ENCODE results near the gene AWAT2.

Gene AWAT2, protein sequence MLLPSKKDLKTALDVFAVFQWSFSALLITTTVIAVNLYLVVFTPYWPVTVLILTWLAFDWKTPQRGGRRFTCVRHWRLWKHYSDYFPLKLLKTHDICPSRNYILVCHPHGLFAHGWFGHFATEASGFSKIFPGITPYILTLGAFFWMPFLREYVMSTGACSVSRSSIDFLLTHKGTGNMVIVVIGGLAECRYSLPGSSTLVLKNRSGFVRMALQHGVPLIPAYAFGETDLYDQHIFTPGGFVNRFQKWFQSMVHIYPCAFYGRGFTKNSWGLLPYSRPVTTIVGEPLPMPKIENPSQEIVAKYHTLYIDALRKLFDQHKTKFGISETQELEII

DNA sequence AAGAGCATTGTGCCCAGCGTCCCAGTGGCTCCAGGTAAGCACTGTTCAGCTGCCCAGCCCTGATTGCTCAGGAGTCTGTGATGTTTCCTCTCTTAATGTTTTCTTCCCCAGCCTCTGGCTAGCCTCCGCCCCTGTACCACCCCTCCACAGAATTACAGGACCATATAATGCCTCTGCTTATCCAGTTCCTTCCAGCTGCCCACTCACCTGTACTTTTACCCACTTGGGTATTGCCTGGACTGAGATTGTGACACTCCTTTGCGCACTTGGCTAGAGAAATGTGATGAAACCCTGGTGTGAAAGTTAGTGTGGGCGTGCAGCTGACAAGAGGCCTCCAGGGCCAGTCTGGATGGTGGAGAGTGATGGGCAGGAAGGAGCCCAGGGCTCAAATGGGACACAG is at the start of gene AWAT2:
Gene AWAT2 (minus strand): TSS at position 14 of the 400 bp plus-strand sequence. CDS start 6 bp downstream, at position 8.
- no peak for DNase-seq

DNA sequence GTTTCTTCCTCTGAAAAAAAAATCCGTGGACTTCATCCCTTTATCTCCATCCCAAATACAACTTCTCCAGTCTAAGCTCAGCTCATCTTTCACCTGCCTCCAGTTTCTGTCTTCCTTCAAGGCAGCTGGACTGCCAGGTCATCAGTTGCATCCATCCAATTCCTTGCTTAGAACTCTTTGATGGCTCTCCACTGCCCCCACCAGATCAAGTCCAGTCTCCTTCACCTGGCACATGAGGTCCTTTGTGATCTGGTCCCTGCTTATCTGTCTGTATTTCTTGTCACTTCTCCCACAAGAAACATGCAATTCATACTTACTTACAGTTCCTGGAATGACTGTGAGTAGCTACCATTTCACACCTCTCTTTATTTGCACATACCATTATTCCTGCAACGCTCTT is 46.3 kb upstream of the AWAT2 start:
- DNase-seq, result no peak

DNA sequence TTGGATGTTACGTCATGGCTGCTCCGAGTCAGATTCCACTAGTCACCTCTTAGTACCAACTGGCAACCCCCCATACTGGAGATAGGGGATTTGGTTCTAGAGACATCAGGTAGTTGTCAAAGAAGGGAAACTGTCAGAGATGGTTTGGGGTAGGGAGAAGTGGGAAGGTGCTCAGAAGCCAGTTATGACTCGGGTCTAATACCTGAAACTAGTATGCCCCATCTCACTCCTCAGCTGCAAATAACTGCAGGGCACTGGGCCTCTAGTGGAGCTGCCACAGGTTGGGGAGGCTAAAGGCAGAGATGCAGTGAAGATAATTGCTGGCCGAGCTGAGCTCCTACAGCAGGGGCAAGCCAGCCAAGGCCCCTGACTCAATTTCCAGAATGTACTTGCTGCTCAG is 42.5 kb upstream of the AWAT2 start:
- no peak for DNase-seq

DNA sequence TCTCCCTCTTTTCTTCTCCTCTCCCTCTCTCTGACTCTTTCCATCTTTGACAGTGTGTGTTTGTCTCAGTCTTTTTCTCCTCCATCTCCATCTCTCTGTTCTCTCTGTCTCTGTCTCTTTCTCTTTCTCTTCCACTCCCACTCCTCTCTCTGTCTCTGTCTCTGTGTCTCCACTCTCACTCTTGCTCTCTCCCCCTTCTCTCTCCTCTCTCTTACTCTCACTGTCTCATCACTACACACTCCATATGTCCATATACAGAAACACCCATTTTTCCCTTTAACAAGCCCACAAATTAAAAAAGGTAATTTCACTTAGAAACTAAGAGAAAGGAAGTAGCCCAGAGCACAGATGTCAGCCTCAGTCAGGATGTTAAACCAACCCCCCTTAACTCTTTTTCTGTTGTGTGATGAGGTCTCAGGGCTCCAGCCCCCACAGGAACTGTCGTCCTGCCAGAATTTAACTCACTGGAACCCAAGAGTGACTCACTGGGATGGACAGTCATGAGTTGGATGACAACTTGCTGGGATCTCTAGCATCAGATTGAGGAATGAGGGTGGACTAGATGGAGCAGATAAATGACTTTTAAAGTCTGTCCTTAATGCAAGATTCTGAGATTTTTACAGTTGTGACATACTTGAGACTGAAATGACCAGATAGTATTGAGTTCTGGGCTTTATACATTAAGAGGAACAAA is 40.0 kb upstream of the AWAT2 start:
- no peak for DNase-seq

DNA sequence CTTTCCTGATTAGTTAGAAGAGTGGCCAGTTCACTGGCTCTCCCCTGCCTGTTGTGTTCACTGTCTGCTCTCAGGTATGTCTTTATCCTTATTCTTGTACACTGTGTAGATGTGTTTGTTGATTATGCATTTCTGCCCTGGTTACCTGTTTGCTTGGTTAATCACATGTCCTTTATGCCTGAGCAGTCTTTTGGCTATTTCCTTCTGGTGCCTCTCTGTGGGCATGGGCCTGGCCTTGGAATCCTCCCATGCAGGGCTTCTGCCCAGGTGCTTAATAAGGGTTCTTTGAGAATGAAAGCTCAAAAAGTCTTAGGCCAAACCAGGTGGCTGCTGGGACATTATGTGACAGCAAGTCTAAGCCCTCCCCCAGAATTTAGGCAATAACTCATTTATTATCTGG is 39.0 kb upstream of the AWAT2 start:
- no peak for DNase-seq

DNA sequence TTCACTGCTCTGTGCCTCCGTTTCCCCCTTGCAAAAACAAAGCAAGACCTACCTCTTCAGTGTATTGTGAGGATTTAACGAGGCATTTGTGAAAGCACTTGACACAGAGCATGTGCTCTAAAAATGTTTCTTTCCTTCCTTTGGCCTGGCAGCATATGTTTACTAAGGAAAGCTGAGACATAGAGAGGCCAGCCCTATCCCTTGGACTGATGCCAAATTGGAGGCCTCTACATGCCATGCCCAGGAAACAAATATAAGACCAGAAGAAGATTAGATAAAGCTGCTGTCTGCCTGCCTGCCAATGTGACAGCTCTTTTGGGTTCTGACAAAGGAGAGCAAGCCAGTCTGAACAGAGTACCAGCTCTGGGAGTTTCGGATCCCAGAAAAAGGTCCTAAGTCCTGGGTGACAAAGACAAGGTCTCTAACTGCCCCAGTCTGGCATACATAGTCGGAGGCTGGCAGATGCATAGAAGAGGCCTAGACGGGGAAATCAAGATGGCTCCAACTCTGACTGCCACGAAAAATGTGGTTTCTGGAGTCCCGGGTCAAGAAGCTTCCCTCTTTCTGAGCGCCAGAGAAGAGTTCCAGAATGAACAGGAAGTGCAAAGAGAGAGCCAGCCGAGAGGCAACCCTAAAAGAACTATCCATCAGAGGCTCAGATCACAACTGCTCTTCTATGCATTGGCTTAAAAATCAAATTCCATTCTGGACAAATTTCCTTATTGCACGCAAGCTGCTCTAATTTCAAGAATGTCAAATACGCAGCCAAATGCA is 38.3 kb upstream of the AWAT2 start:
- no peak for DNase-seq

DNA sequence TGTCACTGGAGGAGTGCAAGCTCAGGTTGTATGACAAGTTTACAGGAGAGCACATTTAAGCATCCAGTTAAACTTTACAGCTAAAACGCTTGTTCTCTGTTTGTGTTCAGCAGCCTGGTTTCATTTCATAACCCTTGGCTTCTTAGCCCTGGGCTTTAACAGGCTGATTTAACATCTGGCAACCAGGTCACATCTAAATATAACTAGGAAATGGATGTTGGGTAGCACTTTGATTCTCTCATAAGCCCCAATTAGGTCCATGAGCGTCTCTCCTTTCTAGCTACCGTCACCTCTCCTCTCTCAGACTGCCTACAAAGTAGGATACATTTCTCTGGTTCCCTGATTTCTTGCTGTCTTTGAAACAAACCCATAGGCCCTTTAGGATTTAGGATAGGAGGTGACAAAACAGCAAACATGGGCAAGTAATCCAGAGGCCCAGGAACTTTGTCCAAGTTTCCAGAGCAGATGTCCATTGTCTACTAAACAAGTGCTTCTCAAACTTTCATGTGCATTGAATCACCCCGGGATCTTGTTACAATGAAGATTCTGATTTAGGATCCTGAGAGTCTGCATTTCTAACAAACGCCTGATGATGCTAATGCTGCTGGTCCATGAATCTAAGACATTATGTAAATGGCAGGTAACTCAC is 35.0 kb upstream of the AWAT2 start:
- DNase-seq, result no peak

DNA sequence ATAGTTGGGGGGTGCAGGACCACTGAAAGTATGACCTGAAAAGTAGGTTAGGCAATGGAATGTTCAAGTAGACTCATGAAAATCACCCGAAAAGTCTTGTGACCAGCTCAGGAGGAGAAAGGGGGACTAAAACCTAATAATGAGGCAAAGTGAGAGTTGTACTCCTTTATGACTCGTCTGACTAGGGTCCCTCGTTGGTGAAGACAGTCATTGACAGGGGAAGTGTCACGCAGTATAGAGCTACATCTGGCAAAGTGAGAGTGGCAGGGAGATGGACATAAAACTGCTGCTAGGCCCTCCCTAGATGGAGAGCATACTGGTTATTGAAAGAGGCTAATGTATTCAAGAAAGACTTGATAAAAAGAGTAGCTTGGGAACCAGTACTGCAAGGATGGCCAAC is 33.0 kb upstream of the AWAT2 start:
- no peak for DNase-seq

DNA sequence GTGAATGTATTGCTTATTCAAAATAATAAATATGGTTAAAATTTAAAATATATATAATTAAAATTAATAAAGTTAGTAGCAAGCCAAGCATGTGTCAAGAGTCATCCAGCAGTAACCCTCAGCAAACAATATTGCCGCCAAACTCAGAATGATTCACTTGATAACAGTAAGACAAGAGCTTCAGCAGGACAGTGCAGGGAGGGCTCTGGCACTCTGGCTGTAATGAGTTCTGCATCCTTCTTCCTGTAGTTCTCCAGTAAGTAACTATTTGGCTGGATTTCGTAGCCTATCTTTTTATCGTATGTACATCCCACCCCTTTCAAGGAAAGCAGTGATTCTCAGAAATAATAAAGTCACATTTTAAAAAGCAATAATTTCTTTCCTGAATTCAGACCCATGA is 30.1 kb upstream of the AWAT2 start:
- no peak for DNase-seq

DNA sequence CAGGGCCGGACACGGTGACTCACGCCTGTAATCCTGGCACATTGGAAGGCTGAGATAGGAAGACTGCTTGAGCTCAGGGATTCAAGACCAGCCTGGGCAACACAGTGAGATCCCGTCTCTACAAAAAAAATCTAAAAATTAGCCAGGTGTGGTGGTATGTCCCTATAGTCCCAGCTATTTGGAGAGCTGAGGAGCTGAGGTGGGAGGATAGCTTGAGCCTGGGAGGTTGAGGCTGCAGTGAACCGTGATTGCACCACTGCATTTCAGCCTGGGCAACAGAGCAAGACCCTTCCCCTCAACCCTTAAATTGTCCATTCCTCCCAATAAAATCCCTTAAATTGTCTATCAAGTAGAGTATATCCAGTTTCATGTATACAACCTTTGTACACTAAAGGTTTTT is 29.6 kb upstream of the AWAT2 start:
- no peak for DNase-seq

DNA sequence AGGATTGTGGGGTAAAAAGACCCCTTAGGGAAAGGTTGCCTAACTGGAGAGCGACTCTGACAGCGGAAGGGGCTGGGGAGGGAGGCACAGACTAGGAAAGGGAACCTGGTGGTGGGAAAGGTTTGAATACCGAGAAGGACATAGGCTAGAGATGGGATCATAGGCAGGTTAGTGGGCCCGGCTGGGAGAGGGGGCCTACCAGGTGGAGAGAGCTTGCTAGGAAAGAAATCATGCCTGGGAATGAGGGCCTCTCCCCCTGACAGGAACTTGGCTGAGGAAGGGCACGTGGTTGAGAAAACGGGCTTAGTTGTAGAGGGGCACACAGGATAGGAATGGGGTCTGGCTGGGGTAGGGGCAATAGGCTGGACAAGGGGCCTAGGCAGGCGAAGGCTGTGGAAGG is 16.9 kb upstream of the AWAT2 start:
- no peak for DNase-seq

DNA sequence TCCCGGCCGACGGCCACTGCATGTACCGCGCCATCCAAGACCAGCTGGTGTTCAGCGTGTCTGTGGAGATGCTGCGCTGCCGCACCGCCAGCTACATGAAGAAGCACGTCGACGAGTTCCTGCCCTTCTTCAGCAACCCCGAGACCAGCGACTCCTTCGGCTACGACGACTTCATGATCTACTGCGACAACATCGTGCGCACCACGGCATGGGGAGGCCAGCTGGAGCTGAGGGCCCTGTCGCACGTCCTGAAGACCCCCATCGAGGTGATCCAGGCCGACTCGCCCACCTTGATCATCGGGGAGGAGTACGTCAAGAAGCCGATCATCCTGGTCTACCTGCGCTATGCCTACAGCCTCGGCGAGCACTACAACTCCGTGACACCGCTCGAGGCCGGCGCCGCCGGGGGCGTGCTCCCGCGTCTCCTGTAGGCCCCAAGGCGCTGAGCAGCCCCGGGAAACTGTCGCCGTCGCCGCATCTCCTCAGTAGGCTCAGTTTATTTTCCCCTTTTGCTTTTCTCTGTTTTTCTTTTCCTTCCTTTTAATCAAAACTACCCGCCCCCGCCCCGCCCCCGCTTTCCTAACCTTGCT is 13.3 kb upstream of the AWAT2 start:
- DNase-seq, result no peak

DNA sequence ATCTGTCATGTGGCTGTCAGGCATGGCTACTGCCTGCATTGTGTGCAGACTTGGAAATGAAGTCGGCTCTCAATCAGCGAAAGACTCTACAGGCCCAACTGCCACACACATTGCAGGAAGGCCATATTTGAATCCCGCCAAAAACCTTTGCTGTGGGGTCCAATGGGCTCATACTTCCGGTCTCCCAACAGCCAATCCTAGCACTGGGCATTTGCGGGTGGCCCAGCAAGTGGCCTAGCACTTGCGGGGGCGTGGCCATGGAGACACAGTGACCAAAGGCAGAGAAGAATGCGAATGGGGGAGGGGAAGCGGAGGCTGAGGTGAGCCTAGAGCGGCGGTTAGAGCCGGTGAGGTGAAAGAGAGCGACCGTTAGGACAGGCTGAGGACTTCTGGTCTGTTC is 12.3 kb upstream of the AWAT2 start, which contains the start of gene OTUD6A:
Gene OTUD6A (plus strand): TSS at position 382 of the 400 bp plus-strand sequence. CDS start 68 bp downstream, outside the sequence.
- DNase-seq, result no peak

DNA sequence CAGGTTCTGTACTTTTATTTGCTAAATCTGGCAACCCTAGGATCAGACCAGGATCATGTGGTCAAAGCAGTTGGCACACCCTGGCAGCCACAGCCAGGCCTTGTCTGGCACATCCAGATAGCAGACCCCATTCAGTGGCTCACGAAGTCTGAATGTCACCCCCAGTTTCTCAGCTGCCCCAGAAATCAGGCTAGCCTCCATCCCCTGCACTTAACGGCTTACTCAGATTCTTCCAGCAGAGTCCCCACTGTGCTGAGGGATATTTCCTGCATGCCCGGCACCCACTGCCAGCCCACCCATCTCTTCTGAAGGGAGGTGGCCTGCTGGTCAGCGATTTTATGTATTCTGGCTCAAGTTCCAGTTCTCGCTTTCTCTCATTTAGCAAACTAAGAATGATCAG is 4.7 kb upstream of the AWAT2 start:
- no peak for DNase-seq

DNA sequence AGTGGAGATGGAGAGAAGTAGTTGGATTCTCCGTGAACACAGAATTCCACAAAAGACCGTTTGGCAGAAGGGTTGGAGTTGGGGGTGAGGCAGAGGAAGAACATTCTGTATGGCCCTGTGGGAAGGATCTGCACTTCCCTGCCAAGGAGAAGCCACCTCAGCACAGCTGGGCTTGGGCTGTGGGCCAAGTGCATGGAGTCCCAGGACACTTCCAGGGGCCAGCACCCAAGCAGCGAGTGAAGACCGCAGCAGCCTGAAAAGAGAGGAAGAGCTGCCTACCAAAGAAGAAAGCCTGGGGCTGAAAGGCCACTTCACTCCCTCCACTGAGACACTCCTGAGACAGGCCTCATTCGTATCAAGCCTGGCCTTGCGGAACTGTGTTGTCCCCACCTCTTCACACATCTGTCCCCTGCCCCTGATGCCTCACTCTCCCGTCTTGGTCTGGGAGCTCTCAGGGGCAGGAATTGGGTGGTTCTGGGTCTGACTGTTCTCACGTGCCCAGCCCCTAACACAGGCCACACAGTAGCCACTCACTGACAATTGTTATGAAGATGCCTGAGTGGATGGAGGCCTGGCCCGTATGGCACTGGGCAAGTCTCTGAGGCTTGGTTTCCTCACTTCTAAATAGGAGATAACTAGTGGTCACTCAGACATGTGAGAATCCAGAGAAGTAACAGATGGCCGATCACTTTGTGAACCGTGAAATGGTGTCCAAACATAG is 3.3 kb upstream of the AWAT2 start:
- no peak for DNase-seq

DNA sequence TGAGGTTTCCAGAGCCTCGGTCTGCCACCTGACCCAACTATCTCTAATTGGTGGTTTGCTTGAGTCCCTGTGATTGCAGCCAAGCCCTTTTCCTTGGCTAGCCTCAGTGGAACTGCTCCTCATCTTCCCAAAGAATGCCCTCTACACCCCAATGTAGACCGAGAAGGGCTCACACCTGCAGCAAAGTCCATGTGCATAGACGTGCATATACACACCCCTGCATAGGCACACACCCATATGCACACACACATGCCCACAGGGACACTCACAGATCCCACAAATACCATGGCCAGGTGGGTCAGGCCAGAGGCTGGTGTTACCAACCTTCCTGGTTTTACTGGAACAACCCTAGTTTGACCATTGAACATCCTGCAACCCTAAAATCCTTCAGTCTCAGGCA is 332 bp downstream of the AWAT2 start:
- DNase-seq, result no peak

DNA sequence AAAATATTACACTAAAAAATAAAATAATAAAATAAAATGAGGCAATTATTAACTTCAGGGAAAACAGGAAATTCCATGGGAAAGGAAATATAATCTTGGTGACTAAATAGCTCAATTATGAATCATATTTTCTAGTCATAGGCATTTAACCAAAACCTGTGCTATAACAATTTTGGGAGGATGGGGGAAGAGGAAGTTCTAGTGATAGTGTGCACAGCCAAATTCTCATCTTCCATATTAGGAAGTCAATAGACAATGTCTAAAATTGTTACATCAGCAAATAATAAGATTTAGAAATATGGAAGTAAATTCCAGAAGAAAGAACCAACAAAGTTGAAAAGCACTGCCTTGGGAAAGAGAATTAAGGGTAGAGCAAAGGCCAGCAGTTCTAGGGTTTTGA is 2.8 kb downstream of the AWAT2 start:
- no peak for DNase-seq

DNA sequence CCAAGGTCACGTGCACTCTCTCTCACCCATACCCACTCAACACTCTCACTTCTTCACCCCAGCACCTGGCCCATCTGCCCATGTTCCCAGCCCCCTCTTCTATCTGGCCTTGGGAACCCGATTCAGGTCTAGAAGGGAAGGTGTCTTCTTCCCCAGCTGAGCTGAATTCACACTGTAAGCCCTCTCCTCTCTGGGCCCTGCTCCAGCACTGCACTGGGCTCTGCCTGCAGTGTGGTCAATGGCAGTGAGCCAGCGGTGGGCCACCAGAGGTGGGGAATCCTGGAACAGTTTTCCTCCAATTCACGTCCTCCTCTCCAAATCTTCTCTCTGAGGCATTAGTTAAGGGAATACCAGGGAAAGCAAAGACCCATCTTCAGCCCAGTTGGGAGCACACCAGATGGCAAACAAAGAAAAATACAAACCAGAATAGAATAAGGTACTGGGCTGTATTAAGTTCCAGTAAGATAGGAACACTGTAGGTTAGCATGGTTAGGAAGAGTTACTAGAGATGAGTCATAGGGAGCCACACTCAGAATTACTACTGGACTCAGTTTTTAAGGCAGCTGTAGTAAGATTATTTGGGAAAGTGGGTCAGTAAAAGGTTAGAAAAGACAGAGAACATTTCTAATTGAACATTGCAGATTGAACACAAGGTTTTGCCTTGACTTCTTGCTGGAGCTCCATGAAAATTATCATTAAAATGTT is 5.0 kb downstream of the AWAT2 start:
- DNase-seq, result no peak

DNA sequence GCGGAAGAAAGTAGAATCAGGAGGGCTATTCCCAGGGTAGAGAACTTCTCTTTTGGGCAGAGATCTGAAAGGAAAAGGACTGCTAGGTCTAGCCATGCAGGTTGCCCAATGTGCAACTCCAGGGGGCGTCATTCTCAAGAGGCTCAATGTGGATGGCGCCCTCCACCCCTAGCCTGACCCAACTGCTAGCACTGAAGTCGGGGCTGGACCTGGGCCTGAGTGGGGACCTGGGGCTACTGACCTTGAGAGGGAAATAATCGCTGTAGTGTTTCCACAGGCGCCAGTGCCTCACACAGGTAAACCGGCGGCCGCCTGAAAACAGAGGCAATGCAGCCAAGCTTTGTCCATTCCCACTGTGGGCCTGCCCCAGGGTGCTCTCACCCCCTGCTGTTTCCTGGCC is 6.1 kb downstream of the AWAT2 start:
- no peak for DNase-seq

DNA sequence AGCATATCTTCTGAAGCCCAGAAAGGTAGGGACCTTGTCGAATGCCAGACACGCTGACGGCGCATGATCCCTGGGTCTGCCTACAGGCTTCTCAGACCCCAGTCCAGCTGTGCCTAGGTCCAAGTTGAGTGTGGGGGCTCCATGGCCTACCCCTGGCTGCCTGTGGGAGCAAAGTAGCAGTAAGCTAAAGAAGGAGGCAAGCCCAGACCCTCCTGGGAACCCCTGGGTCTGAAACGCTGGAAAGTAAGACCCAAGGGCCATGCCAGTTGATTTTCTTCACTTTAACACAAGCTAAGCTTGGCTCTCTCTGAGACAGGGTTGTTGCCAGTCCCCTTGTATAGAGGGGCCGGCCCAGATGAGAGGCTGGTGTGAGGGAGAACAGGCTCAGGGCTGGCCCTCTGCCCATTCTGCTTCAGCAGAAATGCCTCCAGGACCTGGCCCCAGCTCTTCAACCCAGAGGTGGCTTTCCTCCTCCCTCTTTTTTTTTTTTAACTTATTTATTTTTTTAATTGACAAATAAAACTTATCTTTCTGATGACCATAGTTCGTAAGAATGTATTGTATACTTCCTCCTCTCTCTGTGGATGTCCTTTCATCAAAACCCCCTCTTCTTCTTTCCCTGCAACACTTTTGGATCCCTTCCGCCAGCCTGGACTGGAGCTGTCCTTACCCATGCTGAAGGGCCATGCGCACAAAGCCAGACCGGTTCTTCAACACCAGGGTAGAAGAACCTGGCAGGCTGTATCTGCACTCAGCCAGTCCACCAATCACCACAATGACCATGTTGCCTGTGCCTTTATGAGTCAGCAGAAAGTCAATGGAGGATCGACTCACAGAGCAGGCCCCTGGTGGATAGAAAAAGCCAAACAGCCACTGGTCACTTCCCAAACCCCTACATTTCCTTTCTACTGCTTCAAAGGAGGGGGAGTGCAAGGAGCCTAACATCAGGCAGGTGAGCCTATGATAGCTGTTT is 7.1 kb downstream of the AWAT2 start:
- DNase-seq, result no peak
